DND-41 (cell line): ENCODE results near the gene GTF3C1.

Experiments used
- ATAC-seq: fragments of 200-7000 bp; cut with Tn5 transposase; 3 replicates; pipeline ENCODE4 v1.9.1; 2021; ENCODE audit warnings: low read depth; ENCODE audit not compliant: insufficient read depth
- DNase-seq: peaks from one replicate; pipeline ENCODE4 v3.0.0-alpha.2; 2020
- H2AFZ ChIP-seq: 2 replicates; pipeline ENCODE4 v1.6.0; 2012; ENCODE audit warnings: low read depth, low read length
- H3K27ac ChIP-seq: 2 replicates; pipeline ENCODE4 v1.5.1; 2012; ENCODE audit warnings: low read length, inconsistent platforms
- H3K27me3 ChIP-seq: fragments of 200-600 bp; sonication (generic); 2 replicates; pipeline ENCODE4 v1.6.0; 2012; ENCODE audit warnings: low read length, mild to moderate bottlenecking, inconsistent platforms; ENCODE audit not compliant: insufficient read depth, poor library complexity
- H3K36me3 ChIP-seq: 2 replicates; pipeline ENCODE4 v1.5.1; 2012; ENCODE audit warnings: low read length, inconsistent platforms; ENCODE audit not compliant: insufficient read depth
- H3K4me1 ChIP-seq: 2 replicates; pipeline ENCODE4 v1.5.1; 2012; ENCODE audit warnings: mild to moderate bottlenecking, low read length; ENCODE audit not compliant: insufficient read depth
- H3K4me2 ChIP-seq: 2 replicates; pipeline ENCODE4 v1.6.0; 2012; ENCODE audit warnings: mild to moderate bottlenecking, moderate library complexity, low read length, inconsistent platforms; ENCODE audit not compliant: insufficient read depth
- H3K4me3 ChIP-seq, 2 experiments: fragments of 200-600 bp in 1 of 2; shearing (Covaris generic) in 1 of 2; 2 replicates each; pipeline ENCODE4 v1.5.1; 2012 to 2016; ENCODE audit warnings: inconsistent platforms in 2 of 2, low read length in 2 of 2, mild to moderate bottlenecking in 2 of 2, low read depth in 1 of 2, moderate library complexity in 1 of 2
- H3K79me2 ChIP-seq: 2 replicates; pipeline ENCODE4 v1.6.0; 2012; ENCODE audit warnings: low read length, inconsistent platforms; ENCODE audit not compliant: insufficient read depth
- H3K9ac ChIP-seq: 2 replicates; pipeline ENCODE4 v1.6.0; 2012; ENCODE audit warnings: low read depth, mild to moderate bottlenecking, inconsistent platforms, low read length, moderate library complexity
- H3K9me3 ChIP-seq: 2 replicates; pipeline ENCODE4 v1.5.1; 2012; ENCODE audit warnings: low read length, moderate library complexity, mild to moderate bottlenecking, inconsistent platforms; ENCODE audit not compliant: insufficient read depth, severe bottlenecking
- H4K20me1 ChIP-seq: 2 replicates; pipeline ENCODE4 v1.6.0; 2012; ENCODE audit warnings: low read length; ENCODE audit not compliant: insufficient read depth
- CTCF ChIP-seq: IDR thresholded peaks from 2 replicates; pipeline ENCODE4 v1.5.1; 2012; ENCODE audit warnings: borderline replicate concordance, low read length, moderate library complexity, mild to moderate bottlenecking; ENCODE audit not compliant: poor library complexity, severe bottlenecking; ENCODE audit errors: extremely low read depth
- EZH2 ChIP-seq: IDR thresholded peaks from 3 replicates; pipeline ENCODE4 v1.6.1; 2012; ENCODE audit warnings: borderline replicate concordance, low read depth, mild to moderate bottlenecking, moderate library complexity, low read length, inconsistent platforms; ENCODE audit not compliant: severe bottlenecking

Gene GTF3C1

GRCh38 chr16:27441276-27441675 is 108.4 kb downstream of the GTF3C1 start:
- H3K79me2 ChIP-seq, result no peaks in the 10 kb centered on the region
- peaks cover 9% of the 10 kb centered on the region for H3K4me1 ChIP-seq
- H3K9me3 ChIP-seq, result peaks cover 6% of the 10 kb centered on the region
- no peak overlapping the region for H3K4me2 ChIP-seq
- DNase-seq, result no peak
- no peak overlapping the region for H3K9ac ChIP-seq
- TF ChIP-seq EZH2 (no peak), CTCF (no peak)
- H3K36me3 ChIP-seq, result no peaks in the 10 kb centered on the region
- H3K27ac ChIP-seq, result no peak overlapping the region
- H4K20me1 ChIP-seq, result no peaks in the 10 kb centered on the region
- no peak for ATAC-seq
- no peak overlapping the region for H2AFZ ChIP-seq
- no peak overlapping the region for H3K4me3 ChIP-seq
- H3K27me3 ChIP-seq, result no peaks in the 10 kb centered on the region

- Histone ChIP-seq H3K4me2 (no peak overlapping the region), H3K4me3 (no peak overlapping the region), H3K27me3 (no peaks in the 10 kb centered on the region), H3K9me3 (peaks cover 4% of the 10 kb centered on the region), H4K20me1 (no peaks in the 10 kb centered on the region), H3K36me3 (no peaks in the 10 kb centered on the region), H3K79me2 (no peaks in the 10 kb centered on the region), H3K4me1 (no peaks in the 10 kb centered on the region), H3K27ac (no peak overlapping the region), H3K9ac (no peak overlapping the region), H2AFZ (no peak overlapping the region)
- DNase-seq, result no peak
- TF ChIP-seq CTCF (no peak), EZH2 (no peak)
- ATAC-seq, result no peak
Observed at GRCh38 chr16:27439271-27440018, 110.3 kb downstream of the GTF3C1 start.

GRCh38 chr16:27437946-27438345 is 111.8 kb downstream of the GTF3C1 start:
- Histone ChIP-seq H3K36me3 (no peaks in the 10 kb centered on the region), H3K9me3 (no peaks in the 10 kb centered on the region), H3K79me2 (no peaks in the 10 kb centered on the region), H3K27me3 (no peaks in the 10 kb centered on the region), H3K4me1 (no peaks in the 10 kb centered on the region), H3K4me2 (no peak overlapping the region), H2AFZ (no peak overlapping the region), H3K4me3 (no peak overlapping the region), H4K20me1 (no peaks in the 10 kb centered on the region), H3K9ac (no peak overlapping the region), H3K27ac (no peak overlapping the region)
- DNase-seq (no peak), ATAC-seq (no peak)
- no peak for TF ChIP-seq EZH2
- no peak for TF ChIP-seq CTCF
